HG03159 (cell line): Measurements from ENCODE around the gene BCL2L11.

Experiments used
- ATAC-seq: cut with Tn5 transposase; IDR thresholded peaks from one replicate; pipeline ENCODE4 v1.9.1; 2021; ENCODE audit warnings: mild to moderate bottlenecking, moderate library complexity; ENCODE audit not compliant: unreplicated experiment

BCL2L11 gene

GRCh38 chr2:111142101-111142500, 21.4 kb downstream of the BCL2L11 start:
- ATAC-seq: no peak

- no peak for ATAC-seq
These were observed 22.6 kb downstream of the BCL2L11 start for GRCh38 chr2:111143107-111143842.

- ATAC-seq: no peak
These were observed 23.1 kb downstream of the BCL2L11 start for GRCh38 chr2:111143843-111144198.

GRCh38 chr2:111145103-111145760, 24.5 kb downstream of the BCL2L11 start:
- ATAC-seq: no peak

- no peak for ATAC-seq
These were observed 25.2 kb downstream of the BCL2L11 start for GRCh38 chr2:111145951-111146350.

GRCh38 chr2:111148225-111148873, 27.6 kb downstream of the BCL2L11 start:
- ATAC-seq: no peak

GRCh38 chr2:111148925-111149324, 28.2 kb downstream of the BCL2L11 start:
- ATAC-seq: no peak

- ATAC-seq: no peak
These were observed 29.3 kb downstream of the BCL2L11 start for GRCh38 chr2:111149882-111150455.

GRCh38 chr2:111154758-111155157, 34.0 kb downstream of the BCL2L11 start:
- no peak for ATAC-seq

GRCh38 chr2:111155610-111156009, 34.9 kb downstream of the BCL2L11 start:
- ATAC-seq: no peak

GRCh38 chr2:111156529-111156928, 35.8 kb downstream of the BCL2L11 start:
- ATAC-seq: no peak

- no peak for ATAC-seq
These were observed 36.5 kb downstream of the BCL2L11 start for GRCh38 chr2:111157071-111157661.

- peak; percentile 67 for ATAC-seq
These were observed 37.1 kb downstream of the BCL2L11 start for GRCh38 chr2:111157798-111158197.

- ATAC-seq: no peak
These were observed 38.9 kb downstream of the BCL2L11 start for GRCh38 chr2:111159641-111160040.

GRCh38 chr2:111160758-111161157, 40.0 kb downstream of the BCL2L11 start:
- ATAC-seq: no peak

GRCh38 chr2:111161971-111162370, 41.3 kb downstream of the BCL2L11 start:
- no peak for ATAC-seq

- no peak for ATAC-seq
These were observed 42.1 kb downstream of the BCL2L11 start for GRCh38 chr2:111162718-111163331.

GRCh38 chr2:111164078-111164477, 43.4 kb downstream of the BCL2L11 start:
- ATAC-seq: no peak

- no peak for ATAC-seq
These were observed 44.4 kb downstream of the BCL2L11 start for GRCh38 chr2:111165084-111165483.

GRCh38 chr2:111166115-111166514, 45.4 kb downstream of the BCL2L11 start:
- no peak for ATAC-seq
